AG09309 (cell line): ENCODE measurements around the gene EPN1.

Experiments used
- DNase-seq: peaks from one replicate; pipeline ENCODE4 v3.0.0-alpha.2; 2010; ENCODE audit warnings: low read depth
- H3K4me3 ChIP-seq: 2 replicates; pipeline ENCODE4 v1.5.1; 2011; ENCODE audit warnings: mild to moderate bottlenecking, low read depth, low read length, moderate library complexity; ENCODE audit not compliant: control insufficient read depth
- CTCF ChIP-seq: IDR thresholded peaks from 2 replicates; pipeline ENCODE4 v1.5.1; 2011; ENCODE audit warnings: mild to moderate bottlenecking, low read depth, low read length, inconsistent platforms; ENCODE audit not compliant: insufficient read depth, control insufficient read depth; ENCODE audit errors: missing control alignments

The EPN1 gene

GRCh38 chr19:55655648-55656040 lies 19.4 kb upstream of the EPN1 start:
- H3K4me3 ChIP-seq: peak overlapping the region; percentile 80
- no peak for TF ChIP-seq CTCF
- no peak for DNase-seq

GRCh38 chr19:55656552-55656951 lies 18.5 kb upstream of the EPN1 start:
- H3K4me3 ChIP-seq: peak overlapping the region; percentile 80
- no peak for DNase-seq
- no peak for TF ChIP-seq CTCF

DNA sequence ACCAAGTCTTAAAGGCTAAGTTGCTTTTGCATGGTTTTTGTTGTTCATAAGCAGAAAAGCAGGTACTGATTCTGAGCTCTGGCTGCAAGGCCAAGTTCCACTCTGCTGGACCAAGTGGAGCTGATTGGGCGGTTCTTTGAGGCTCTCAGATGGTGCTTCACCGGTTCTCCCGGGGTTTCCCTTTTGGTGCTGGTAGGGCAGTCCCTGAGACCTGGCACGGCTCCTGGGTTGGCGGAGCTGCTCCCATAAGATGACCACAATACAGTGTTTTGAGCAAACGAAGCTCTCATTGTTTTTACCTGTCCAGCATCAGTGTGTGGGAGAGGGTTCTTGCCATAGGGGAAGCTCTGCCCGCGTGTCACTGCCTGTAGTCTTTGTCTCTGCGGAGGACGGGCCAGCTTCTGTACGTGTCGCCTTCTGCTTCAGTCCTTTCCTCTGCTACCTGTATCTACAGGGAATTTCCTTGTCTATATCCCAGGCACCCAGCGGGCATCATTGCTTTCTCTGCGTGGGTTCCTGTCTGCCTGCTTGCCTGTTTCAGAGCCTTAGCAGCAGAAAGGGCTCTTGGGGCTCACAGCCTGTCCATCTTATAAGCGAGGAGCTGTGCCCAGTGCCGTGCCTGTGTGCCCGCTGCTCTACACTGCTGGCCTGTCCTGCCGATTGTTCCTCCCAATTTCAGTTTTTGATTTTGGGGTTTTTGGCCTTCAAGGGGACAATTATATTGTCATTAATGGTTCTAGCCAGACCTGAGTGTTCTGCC lies 17.9 kb upstream of the EPN1 start:
- DNase-seq: no peak
- H3K4me3 ChIP-seq: peak overlapping the region; percentile 80
- no peak for TF ChIP-seq CTCF

DNA sequence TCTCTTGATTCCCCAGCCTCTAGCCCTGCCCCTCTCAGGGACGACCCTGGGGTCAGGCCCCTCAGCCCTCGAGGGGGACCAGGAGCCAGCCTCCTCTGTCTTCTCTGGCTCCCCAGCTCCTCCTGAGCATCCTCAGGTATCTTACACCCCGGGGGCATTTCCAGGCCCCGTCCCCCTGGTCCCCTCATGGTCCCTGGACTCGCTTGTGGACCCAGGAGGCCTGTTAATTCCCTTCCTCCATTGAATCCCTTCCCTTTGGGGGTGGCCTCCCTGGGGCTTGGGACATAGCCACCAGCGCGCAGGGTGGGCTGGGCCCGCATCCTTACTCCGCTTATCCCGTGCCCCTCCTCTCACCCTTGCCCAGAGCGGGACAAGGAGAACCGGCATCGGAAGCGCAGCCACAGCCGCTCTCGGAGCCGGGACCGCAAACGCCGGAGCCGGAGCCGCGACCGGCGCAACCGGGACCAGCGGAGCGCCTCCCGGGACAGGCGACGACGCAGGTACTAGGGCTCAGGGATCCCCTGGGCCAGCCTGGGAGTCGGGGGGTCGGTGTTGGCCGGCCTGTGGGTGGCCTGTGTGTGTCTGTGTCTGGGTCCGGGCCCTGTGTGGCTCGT lies 16.1 kb upstream of the EPN1 start:
- no peak for TF ChIP-seq CTCF
- no peak for DNase-seq
- H3K4me3 ChIP-seq: no peak overlapping the region

- H3K4me3 ChIP-seq: no peak overlapping the region
- DNase-seq: no peak
- TF ChIP-seq CTCF: no peak
These were observed 15.2 kb upstream of the EPN1 start for GRCh38 chr19:55659822-55660221.

- no peak for DNase-seq
- no peak overlapping the region for H3K4me3 ChIP-seq
- TF ChIP-seq CTCF: no peak
These were observed 14.6 kb upstream of the EPN1 start for GRCh38 chr19:55660404-55660803.

DNA sequence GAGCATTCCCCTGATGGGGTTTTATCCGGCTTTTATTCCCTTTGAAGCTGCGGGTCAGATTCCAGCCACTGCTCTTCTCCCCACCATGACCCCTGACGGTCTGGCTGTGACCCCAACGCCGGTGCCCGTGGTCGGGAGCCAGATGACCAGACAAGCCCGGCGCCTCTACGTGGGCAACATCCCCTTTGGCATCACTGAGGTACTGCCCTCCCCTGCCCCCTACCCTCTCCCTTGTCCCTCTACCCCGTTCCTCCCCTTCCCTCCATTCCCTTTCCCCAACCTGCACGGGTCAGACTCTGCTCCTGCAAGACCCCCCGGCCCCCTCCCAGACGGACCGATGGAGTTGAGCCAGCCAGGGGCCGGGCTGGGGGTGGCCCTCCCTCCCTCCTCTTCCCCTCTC lies 14.0 kb upstream of the EPN1 start:
- DNase-seq: no peak
- H3K4me3 ChIP-seq: no peak overlapping the region
- TF ChIP-seq CTCF: no peak
